GM12891 (cell line): ENCODE data around the gene DDA1.

Experiments
- POLR2A ChIP-seq: IDR thresholded peaks from 2 replicates; pipeline ENCODE4 v1.6.1; 2011; ENCODE audit warnings: low read depth, low read length, control low read depth
- POLR2AphosphoS5 ChIP-seq: IDR thresholded peaks from 2 replicates; pipeline ENCODE4 v1.6.1; 2011; ENCODE audit warnings: low read depth, low read length, control low read depth
- POU2F2 ChIP-seq: IDR thresholded peaks from 2 replicates; pipeline ENCODE4 v1.6.1; 2011; ENCODE audit warnings: low read depth, mild to moderate bottlenecking, control low read depth, low read length, moderate library complexity
- TAF1 ChIP-seq: IDR thresholded peaks from 2 replicates; pipeline ENCODE4 v1.6.1; 2011; ENCODE audit warnings: low read depth, low read length, control low read depth

- TF ChIP-seq TAF1 = no peak
- no peak for TF ChIP-seq POLR2A
- no peak for TF ChIP-seq POLR2AphosphoS5
- no peak for TF ChIP-seq POU2F2
These were observed 44.0 kb downstream of the DDA1 start for GRCh38 chr19:17353386-17353785.
